ENCODE measurements around the gene DHODH. TPM values are rescaled to one million over a fixed set of nuclear protein-coding genes. Genes with fewer than 3 reads are reported as not detected.

The DHODH gene
- total and polyA plus RNA-seq, 4 donors: 14.4 to 150 (median 79.4) TPM

GRCh38 chr16:72036098-72036497, 27.6 kb downstream of the DHODH start (continued):
- no peak for TF ChIP-seq REST (IDR thresholded peaks at IDR 0.05)
- TF ChIP-seq RXRA (IDR thresholded peaks at IDR 0.05): no peak

DNA sequence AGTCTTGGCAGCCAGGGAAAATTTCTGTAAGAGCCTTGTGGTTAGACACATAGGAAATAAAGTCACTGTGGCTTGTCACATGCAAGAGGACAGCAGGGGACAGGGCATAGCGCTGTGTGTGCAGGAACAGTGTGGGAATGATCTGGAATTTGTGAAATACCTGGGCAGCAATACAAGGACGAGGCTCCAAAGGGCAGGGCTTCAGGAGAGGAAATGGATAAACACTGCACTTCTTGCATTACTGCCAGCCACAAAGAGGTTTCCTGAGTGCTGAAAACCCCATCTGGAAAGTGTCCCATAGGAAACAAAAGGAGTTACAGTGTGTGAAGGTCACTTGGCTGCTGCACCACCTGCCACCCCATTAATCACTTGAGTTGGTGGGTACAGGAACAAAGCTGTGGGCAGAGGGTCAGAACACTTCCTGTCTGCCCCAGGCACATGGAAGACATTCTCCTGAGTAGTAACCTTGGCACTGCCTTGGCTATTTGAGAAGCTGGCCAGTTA, 33.7 kb downstream of the DHODH start:
- DNase-seq (ENCODE audit: low spot score): no peak
- 16% methylated on average over 2 of the region's 2 CpGs for WGBS
- TF ChIP-seq YY1 (IDR thresholded peaks at IDR 0.05) (peak; percentile 63), FOXA1 (IDR thresholded peaks at IDR 0.05) (peak; percentile 31), CTCF (IDR thresholded peaks at IDR 0.05; ENCODE audit: low read depth, low read length, missing input control) (no peak), RXRA (IDR thresholded peaks at IDR 0.05) (peak; percentile 84 to 90), ATF3 (IDR thresholded peaks at IDR 0.05) (no peak), RAD21 (IDR thresholded peaks at IDR 0.05) (peak; percentile 34 to 62), NR2F2 (IDR thresholded peaks at IDR 0.05) (peak; percentile 74), REST (IDR thresholded peaks at IDR 0.05) (peak; percentile 79), HNF4G (IDR thresholded peaks at IDR 0.05) (peak; percentile 88), GABPA (IDR thresholded peaks at IDR 0.05 in 1 of 2, conservative IDR thresholded peaks at IDR 0.05 in 1 of 2) (no peak), TAF1 (conservative IDR thresholded peaks at IDR 0.05) (peak; percentile 90), JUND (IDR thresholded peaks at IDR 0.05) (peak; percentile 76 to 79), SP1 (IDR thresholded peaks at IDR 0.05) (peak; percentile 94), HNF4A (conservative IDR thresholded peaks at IDR 0.05) (peak; percentile 93 to 95), FOXA2 (IDR thresholded peaks at IDR 0.05) (peak; percentile 68), MAX (IDR thresholded peaks at IDR 0.05) (peak; percentile 99), EGR1 (IDR thresholded peaks at IDR 0.05; ENCODE audit: low read depth in 2 of 2) (peak; percentile 16 to 73)
- TF ChIP-seq, protein P1, sequence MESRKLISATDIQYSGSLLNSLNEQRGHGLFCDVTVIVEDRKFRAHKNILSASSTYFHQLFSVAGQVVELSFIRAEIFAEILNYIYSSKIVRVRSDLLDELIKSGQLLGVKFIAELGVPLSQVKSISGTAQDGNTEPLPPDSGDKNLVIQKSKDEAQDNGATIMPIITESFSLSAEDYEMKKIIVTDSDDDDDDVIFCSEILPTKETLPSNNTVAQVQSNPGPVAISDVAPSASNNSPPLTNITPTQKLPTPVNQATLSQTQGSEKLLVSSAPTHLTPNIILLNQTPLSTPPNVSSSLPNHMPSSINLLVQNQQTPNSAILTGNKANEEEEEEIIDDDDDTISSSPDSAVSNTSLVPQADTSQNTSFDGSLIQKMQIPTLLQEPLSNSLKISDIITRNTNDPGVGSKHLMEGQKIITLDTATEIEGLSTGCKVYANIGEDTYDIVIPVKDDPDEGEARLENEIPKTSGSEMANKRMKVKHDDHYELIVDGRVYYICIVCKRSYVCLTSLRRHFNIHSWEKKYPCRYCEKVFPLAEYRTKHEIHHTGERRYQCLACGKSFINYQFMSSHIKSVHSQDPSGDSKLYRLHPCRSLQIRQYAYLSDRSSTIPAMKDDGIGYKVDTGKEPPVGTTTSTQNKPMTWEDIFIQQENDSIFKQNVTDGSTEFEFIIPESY (IDR thresholded peaks at IDR 0.05): peak; percentile 57
- Histone ChIP-seq H3K4me3 (ENCODE audit: low read depth in 1 of 3, low read length in 3 of 3) (peak overlapping the region; percentile 9 to 73 (median 68)), H3K4me1 (ENCODE audit: control insufficient read depth in 4 of 4, insufficient read depth in 4 of 4, low read length in 3 of 4) (peaks cover 6 to 47% (median 21%) of the 10 kb centered on the region in 4 donors), H3K9me3 (ENCODE audit: control insufficient read depth in 4 of 4, low read length in 3 of 4) (no peaks in the 10 kb centered on the region), H3K9ac (ENCODE audit: low read depth in 1 of 2, low read length in 2 of 2) (peak overlapping the region; percentile 3 to 70), H3K27ac (ENCODE audit: low read depth in 1 of 2, low read length in 2 of 2) (peak overlapping the region; percentile 88 to 95), H3K27me3 (ENCODE audit: control insufficient read depth in 4 of 4, insufficient read depth in 4 of 4, low read length in 3 of 4) (no peaks in the 10 kb centered on the region), H3K36me3 (ENCODE audit: control insufficient read depth in 4 of 4, insufficient read depth in 3 of 4, low read depth in 1 of 4, low read length in 3 of 4) (peaks cover 0 to 3% (median 0%) of the 10 kb centered on the region in 4 donors)

Data from liver (tissue), 9 donors.